Measurements from ENCODE around the gene BSDC1. TPM values are rescaled to one million over a fixed set of nuclear protein-coding genes. Genes with fewer than 3 reads are reported as not detected.

The BSDC1 gene
- total and polyA plus RNA-seq, 10 of the 15 experiments (the other 5 are each of a cell fraction or from before 2014, with no cell fraction given) = 3.0 to 39.7 (median 22.8) TPM

- no peak for TF ChIP-seq E4F1 (IDR thresholded peaks at IDR 0.05; ENCODE audit: borderline replicate concordance, partially characterized antibody)
- TF ChIP-seq RUNX3 (IDR thresholded peaks at IDR 0.05; ENCODE audit: low read length) = no peak
- TF ChIP-seq TCF7 (IDR thresholded peaks at IDR 0.05; ENCODE audit: borderline replicate concordance) = no peak
- TF ChIP-seq SMC3 (IDR thresholded peaks at IDR 0.05; ENCODE audit: borderline replicate concordance, low read length) = peak; percentile 81
- TF ChIP-seq CUX1 (IDR thresholded peaks at IDR 0.05; ENCODE audit: insufficient replicate concordance, low read depth, low read length) = no peak
- no peak for TF ChIP-seq NKRF (conservative IDR thresholded peaks at IDR 0.05)
- no peak for TF ChIP-seq NR2F1 (conservative IDR thresholded peaks at IDR 0.05)
- no peak for TF ChIP-seq TBL1XR1 (IDR thresholded peaks at IDR 0.05; ENCODE audit: low read depth, low read length)
- 0 out of 2 replicates have a peak, but pooled peaks have one; percentile 25 for TF ChIP-seq HDGF (IDR thresholded peaks at IDR 0.05)
- TF ChIP-seq NR2C1 (IDR thresholded peaks at IDR 0.05) = no peak
- no peak for TF ChIP-seq RCOR1 (conservative IDR thresholded peaks at IDR 0.05; ENCODE audit: low read depth, low read length)
- TF ChIP-seq RAD21 (IDR thresholded peaks at IDR 0.05; ENCODE audit: insufficient read depth, low read depth, low read length) = peak; percentile 86
- no peak for TF ChIP-seq EGR1 (IDR thresholded peaks at IDR 0.05; ENCODE audit: borderline replicate concordance in 1 of 2, low read depth in 2 of 2, low read length in 2 of 2)
- TF ChIP-seq JUND (IDR thresholded peaks at IDR 0.05; ENCODE audit: low read depth, low read length) = no peak
- TF ChIP-seq BCL3 (IDR thresholded peaks at IDR 0.05; ENCODE audit: borderline replicate concordance, insufficient read depth, low read depth, low read length, poor library complexity, severe bottlenecking) = no peak
Measured at GRCh38 chr1:32413507-32414185, 19.4 kb upstream of the BSDC1 start (continued).

Measured in GM12878 (cell line).